GM18858 (cell line): Measurements from ENCODE around the gene ATF6.
"Not testable (repeated sequence)": the region's sequence is repeated elsewhere in the genome, so short reads cannot be mapped to it uniquely, and the experiment has no call there.

Experiments used
- ATAC-seq: cut with Tn5 transposase; IDR thresholded peaks from one replicate; pipeline ENCODE4 v1.9.1; 2021; ENCODE audit not compliant: unreplicated experiment

ATF6 gene

DNA sequence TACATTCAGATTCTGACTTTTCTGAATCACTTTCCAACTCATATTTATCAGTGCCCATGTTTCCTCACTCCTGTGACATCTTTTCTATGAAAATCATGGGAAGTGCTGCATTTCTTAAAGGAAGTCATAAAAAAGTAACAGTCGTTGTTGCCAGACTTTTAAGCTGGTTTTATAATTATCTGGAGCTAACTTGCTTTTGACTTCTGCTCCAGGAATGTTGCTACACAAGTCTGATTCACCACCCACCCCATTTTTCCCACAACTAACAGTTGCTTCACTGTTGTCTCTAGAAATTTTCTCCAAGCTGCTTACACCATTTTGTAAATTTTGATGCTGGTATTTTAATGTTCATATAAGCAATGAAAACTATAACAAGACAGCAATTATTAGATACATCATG is 32.6 kb upstream of the ATF6 start:
- ATAC-seq, result no peak

DNA sequence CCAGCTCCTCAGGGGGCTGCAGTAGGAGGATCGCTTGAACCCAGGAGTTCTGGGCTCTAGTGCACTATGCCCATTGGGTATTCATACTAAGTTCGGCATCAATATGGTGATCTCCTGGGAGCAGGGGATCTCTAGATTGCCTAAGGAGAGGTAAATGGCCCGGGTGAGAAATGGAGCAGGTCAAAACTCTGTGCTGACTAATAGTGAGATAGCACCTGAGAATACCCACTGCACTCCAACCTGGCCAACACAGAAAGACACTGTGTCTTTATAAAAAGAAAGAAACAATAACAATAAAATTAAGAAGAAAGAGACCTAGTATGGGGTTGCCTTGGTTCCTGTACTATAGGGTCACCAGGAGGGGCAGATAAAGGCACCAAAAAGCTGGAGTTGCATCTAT is 30.3 kb upstream of the ATF6 start:
- ATAC-seq, result no peak

DNA sequence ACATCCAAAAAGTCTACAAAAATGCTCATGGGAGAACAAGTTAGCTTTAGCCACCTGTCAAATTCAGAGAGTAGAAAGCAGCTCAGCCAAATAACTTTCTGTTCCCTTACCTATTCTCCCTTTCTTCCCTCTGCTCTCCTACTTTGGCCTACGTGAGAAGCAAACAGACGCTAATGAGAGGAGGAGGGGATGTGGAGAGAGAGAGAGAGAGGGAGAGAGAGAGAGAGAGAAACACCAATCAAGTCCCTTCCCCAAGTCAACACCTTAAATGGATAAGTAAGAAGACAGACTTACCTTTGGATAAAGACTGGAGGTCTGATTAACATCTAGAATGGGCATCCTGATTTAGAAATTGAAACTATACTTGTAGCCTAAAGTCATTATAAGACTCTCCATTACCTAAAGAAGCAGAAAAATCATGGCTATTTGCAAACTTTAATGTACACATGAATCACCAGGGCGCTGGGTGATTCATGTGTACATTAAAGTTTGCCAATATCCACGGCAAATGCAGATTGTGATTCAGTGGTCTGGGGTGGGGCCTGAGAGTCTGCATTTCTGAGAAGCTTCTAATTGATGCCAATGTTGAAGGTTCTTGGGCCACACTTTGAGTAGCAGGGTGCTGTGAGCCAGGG is 29.7 kb upstream of the ATF6 start:
- no peak for ATAC-seq

DNA sequence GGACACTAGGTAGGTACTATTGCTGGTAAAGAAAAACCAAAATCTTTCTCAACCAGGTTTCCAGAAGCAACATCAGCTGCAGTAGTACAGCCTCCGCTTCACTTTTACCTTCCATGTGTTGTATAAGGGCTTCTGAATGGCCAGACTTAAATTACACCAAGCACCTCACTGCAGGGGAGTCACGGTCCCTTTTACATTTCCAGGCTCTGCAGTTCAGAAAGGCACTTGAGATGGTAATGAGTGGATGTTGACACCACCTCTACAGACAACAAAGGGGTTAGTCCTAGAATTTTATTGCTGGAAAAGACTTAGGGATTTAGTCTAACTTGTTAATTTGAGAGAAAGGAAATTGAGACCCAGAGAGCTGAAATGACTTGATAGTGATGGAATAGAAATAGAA is 28.5 kb upstream of the ATF6 start:
- ATAC-seq, result no peak

DNA sequence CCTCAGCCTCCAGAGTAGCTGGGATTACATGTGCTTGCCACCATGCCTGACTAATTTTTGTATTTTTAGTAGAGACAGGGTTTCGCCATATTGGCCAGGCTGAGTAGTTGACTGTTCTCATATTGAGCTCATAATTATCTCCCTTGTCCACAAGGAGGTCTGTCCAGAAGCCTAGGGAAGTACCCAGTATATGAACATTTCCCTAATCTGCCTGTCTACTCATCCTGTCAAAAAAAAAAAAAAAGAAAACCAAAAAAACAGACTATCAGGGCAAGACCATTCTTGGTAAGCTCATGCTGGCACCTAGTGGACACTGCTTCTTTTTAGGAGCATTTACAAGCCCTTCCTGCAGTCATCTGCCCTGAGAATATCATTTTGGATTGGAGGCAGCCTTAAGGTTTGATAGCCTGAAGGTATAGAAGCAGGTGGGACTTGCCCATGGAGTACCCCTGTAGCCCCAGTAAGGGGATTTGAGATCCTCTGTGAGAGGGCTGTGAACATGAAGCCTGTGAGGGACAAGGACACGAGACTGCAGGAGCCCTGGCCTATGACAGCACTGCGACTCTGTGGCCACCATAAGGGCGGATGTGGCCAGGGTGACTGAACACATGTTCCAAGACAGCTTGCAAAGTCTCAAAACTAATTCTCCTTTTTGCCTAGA is 27.4 kb upstream of the ATF6 start:
- peak; percentile 37 for ATAC-seq

DNA sequence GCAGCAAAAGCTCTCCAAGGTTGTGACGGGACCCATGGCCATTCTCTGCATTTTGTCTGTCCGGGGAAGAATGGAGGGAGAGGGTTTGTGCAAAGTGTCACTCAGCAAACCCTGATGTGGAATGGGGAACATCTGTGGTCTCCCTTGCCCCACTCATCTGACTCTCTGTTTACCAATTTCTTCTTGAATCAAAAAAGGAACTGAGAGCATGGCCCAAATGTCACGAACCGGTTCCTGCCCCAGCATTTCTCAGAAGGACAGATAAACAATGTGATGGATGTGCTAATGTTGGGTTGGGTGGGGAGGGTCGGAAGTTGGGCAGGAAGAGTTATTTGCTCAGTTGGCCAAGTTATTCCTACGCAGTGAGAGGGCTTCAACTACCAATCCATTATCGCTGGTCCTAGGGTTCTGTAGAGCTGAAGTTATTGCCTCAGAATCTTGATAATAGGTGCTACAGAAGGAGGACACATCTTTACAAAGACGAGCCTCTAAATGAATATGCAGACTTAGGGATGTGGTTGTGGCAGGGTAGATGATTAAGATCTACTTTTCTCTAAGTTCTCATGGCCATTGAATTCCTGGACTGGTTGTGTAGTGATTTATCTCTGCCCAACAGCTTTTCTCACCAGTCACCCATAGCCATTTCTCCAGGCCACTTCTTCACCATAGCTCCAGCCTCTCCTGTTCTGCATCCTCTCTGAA is 26.1 kb upstream of the ATF6 start:
- no peak for ATAC-seq

DNA sequence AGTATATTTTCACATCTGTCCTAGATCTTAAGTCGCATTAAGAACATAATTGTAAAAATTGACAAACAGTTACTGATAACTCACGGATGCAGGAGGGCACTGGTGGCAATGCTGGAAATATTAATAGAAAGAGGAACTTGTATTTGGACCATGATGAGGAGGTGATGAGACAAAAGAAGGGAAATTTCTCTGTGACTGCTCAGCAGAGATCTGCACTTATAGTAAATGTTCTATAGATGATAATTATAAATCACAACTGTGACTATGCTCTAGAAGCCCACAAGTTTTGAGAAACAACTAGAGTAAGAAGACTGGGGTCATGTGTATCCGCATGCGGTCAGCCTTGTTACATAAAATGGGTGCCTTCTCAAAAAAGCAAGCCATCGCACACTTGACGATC is 25.2 kb upstream of the ATF6 start:
- ATAC-seq, result no peak

DNA sequence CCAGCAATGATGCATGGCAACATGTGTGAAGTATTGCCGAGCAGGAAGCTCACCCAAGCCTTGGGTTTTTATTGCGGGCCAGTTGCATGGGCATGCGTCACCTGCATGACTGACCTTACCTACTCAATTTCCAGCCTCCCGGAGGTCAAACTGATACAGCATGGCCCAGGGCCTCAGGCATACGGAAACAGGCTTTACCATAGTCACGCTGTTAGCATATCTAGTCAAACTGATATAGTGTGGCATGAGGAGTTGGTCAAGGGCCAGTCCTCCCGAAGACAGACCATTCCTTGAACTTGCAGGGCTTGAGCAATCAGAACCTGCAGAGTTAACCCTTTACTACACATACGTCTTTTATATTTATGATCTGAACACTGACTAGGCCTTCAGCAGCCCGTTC is 22.9 kb upstream of the ATF6 start:
- ATAC-seq, result no peak

DNA sequence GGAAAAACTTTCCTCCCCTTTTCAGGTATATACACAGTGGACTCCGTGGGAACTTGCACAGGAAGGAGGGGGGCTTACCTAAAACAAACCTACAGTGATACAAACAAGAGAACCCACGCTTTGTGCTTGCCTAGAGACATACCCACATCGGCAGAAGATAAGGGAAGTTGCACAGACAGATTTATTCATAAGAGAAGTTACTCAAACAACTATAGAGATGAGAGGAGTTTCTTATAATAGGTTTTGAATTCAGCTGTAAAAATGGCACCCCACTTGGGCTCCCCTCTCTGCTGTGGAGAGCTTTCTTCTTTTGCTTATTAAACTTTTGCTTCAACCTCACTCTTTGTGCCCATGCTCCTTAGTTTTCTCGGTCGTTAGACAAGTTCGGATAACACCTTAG is 18.3 kb upstream of the ATF6 start:
- no peak for ATAC-seq

DNA sequence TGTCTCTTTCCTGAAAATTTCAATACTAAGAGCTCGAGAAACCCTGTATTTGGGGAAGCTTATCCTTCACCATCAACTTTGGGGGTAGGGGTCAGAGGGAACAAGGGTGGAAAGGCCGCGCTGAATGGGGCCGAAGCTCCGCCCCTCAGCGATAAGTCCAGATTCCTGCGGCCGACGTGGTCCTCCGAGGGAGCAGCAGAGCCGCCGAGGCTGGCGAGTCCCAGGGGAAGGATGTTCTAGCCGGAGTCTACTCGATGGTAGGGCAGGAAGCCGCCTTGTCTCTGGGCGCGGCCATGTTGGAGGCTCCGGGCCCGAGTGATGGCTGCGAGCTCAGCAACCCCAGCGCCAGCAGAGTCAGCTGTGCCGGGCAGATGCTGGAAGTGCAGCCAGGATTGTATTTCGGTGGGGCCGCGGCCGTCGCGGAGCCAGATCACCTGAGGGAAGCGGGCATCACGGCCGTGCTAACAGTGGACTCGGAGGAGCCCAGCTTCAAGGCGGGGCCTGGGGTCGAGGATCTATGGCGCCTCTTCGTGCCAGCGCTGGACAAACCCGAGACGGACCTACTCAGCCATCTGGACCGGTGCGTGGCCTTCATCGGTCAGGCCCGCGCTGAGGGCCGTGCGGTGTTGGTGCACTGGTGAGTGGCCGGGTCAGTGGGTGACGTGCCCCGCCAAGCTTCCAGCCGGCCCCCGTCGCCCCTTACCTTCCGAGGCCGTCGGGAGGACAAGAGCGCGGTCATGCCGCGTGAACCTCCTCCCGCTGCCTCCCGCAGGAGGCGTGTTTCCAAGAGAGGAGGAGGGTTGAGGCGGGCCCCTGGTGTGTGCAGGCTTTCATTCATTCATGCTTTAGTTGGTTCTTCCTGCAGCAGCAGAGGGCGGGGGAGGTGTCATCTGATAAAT is 16.4 kb upstream of the ATF6 start, which contains the start of gene DUSP12:
Gene DUSP12 (plus strand): TSS at position 278 of the 899 bp plus-strand sequence. CDS start 16 bp downstream, at position 294.
- ATAC-seq, result peak; percentile 92

DNA sequence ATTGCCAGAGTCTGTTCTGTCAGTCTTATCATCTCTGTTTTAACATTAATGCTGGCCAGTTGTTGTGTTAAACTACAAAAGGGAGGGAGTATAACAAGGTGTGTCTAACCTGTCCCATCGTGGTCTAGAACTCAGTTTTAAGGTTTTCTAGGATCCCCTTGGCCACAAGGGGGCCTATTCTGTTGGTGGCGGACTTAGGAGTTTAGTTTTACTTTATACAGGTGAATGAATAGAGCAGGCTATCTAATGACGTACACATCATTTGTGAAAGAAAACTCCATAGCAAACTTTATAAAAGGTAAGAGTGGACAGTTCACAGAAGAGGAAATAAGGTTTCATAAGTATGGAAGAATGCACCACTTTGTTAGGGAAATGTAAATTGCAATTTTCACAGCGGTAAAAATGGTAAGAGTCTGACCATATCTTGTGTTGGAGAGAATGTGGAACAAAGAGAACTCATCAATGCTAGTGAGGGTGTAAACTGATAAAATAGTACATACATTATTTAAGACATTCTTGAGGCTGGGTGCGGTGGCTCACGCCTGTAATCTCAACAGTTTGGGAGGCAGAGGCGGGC is 2.5 kb upstream of the ATF6 start:
- ATAC-seq, result no peak

DNA sequence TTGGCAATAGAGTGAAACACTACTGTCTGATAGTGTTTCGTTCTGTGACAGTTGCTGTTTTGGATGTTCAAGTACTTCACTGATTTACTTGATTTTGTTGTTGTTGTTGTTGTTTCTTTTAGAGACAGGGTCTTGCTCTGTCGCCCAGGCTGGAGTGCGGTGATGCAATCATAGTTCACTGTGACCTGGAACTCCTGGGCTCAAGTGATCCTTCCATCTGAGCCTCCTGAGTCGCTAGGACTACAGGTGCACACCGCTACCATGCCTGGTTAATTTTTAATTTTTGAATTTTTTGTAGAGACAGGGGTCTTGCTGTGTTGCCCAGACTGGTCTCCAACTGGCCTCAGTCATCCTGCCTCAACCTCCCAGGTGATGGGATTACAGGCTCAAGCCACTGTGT is 2.3 kb downstream of the ATF6 start:
- no peak for ATAC-seq

DNA sequence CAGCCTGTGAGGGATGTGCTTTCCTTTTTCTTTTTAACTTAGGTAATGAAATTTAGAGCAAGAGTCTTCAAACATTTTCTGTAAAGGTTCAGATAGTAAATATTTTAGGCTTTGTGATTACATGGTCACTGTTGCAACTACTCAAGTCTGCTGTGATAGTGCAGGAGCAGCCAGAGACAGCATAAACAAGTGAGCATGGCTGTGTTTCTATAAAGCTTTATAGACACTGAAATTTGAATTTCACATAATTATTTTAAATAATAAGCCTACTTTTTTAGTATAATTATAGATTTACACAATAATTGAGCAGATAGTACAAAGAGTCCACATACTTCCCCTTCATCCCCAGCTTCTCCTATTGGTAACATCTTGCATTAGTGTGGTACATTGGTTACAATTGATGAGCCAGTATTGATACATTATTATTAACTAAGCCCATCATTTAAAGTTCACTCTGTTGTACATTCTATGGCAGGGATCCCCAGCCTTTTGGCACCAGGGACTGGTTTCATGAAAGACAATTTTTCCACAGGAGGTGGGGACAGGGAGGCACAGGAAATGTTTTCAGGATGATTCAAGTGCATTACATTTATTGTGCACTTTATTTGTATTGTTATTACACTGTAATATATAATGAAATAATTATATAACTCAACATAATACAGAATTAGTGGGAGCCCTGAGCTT is 3.0 kb downstream of the ATF6 start:
- no peak for ATAC-seq

DNA sequence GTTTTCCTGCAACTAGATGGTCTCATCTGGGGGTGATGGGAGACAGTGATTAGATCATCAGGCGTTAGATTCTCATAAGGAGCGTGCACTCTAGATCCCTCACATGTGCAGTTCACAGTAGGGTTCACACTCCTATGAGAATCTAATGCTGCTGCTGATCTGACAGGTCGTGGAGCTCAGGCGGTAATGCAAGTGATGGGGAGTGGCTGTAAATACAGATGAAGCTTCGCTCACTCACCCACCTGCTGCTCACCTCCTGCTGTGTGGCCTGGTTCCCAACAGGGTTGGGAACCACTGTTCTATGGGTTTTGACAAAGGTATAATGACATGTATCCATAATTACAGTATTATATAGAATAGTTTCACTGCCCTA is 3.5 kb downstream of the ATF6 start:
- ATAC-seq, result not testable (repeated sequence)

DNA sequence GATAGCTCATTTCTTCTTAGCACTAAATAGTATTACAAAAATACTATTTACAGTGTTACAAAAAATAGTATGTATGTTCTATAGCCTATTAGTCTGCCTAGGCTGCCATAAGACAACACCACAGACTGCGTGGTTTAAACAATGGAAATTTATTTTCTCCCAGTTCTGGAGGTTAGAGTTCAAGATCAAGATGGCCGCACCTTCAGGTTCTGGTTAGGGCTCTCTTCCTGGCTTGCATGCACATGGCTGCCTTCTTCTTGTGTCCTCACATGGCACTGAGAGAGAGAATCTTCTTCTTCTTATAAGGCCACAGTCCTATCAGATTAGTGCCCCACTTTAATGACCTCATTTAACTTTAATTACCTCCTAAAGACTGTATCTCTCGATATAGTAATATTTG is 4.1 kb downstream of the ATF6 start:
- ATAC-seq, result no peak

DNA sequence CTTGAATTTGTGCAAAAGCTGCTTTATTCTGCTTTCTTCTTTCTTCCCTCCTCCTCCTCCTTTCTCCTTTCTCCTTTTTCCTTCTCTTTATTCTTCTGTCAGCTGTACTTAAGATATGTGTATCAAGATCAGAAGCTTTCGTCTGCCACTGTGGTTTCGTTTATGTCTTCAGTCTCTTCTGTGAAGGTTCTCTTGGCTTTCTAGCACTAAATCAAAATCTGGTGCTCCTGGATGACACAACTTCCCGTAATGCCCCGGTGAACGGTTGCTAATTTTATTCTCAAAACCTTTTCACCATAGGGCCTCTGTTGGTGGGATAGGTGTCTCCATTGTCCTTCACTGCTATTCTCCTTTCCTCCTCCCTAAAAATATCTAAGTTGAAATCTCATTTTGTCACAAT is 5.0 kb downstream of the ATF6 start:
- ATAC-seq, result no peak

DNA sequence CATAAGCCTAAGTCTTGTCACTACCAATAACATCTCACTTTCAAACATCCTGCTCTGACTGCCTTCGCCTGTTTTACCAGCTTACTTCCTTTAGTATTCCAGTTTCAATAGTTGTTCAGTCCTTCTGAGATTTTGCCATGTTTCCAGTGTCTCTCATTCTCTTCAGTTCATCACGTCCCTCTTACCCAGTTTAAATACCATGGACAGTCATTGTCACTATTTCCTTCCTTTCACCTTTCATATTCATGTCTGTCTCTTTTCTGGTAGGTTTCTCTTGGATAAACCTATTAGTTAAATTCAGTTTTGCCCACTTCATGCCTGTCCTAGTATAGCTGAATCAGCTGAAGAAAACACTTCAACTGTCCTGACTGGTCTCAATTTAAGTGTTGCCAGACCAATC is 5.9 kb downstream of the ATF6 start:
- ATAC-seq, result no peak

DNA sequence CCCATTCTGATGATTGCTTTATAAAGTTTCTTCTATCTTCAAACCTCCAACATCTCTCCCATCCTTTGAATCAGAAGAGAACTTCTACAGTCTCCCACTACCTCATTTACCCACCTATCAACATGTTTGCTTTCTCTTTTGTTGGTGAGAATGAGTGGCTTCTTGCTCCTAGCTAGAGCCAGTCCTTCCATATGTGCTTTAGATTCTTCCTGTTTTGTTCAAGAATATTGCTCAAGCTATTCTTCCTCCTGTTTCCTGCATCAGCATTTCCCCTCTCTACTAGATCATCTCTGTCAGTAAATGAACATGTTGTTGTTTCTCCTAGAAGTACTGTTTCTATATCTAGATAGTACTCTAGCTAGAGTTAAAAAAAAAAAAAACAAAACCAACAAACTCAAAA is 6.3 kb downstream of the ATF6 start:
- no peak for ATAC-seq

DNA sequence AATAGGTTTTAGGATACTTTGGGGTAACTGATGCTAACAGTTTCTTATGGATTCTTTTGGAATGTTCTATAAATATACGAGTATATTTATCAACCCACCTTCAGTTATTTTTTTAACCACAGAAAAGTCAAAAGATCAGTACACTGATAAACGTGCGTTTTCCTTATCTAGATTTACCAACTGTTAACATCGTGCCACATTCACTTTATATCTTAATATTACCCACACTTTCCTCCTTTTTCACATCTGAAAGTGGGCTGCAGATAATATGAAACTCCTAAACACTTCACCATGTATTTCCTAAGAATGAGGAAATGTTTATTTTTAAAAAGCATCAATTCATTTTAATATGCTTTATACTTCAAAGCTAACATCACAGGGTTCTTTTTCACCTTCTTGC is 7.7 kb downstream of the ATF6 start:
- ATAC-seq, result no peak

DNA sequence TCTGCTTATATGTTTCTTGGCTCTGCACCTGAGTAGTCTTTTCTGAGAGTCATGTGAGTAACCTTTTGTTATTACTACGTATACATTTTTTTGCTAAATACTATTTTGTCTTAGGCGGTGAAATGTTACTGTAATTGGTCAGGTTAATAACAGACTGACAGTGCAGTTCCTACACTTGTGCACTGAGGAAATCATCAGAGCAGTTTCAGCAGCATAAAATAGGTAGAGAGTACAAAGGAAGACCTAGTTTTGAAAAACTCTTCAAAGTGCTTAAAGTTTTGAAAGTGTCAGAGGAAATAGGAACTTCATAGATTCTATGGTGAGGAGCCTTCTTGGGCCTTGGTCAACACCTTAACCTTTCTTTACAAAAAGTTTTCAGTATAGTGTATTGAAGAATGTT is 11.1 kb downstream of the ATF6 start:
- ATAC-seq, result no peak

DNA sequence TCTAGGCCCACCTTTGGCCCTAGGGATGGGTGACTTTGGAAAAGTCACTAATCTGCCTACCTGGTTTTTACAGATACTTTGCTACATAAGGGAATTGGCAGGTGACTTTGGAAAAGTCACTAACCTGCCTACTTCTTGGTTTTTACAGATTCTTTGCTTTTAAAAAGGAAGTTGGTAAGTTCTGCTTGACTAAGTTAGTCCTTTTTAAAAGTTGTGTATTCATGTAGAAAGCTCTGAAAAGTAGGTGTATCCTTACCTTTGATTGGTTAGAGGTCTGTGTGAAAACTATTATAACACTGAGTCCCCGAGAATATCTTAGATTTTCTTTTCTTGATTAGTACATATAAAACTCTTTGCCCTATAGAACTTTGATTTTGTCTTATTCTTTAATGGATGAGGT is 12.4 kb downstream of the ATF6 start:
- no peak for ATAC-seq
